Urinary bladder (tissue), 4 donors: ENCODE measurements around the gene XBP1. TPM values are rescaled to one million over a fixed set of nuclear protein-coding genes. Genes with fewer than 3 reads are reported as not detected.
"Not testable (repeated sequence)": the region's sequence is repeated elsewhere in the genome, so short reads cannot be mapped to it uniquely, and the experiment has no call there.

ENCODE experiments used
- DNase-seq: peaks from one replicate; pipeline ENCODE4 v3.0.0-alpha.2; 2015; ENCODE audit errors: extremely low spot score
- H3K27ac ChIP-seq: one replicate; pipeline ENCODE4 v1.5.1; 2013; ENCODE audit warnings: low read depth, mild to moderate bottlenecking, moderate library complexity
- H3K36me3 ChIP-seq: one replicate; pipeline ENCODE4 v1.6.1; 2013; ENCODE audit warnings: mild to moderate bottlenecking, moderate library complexity; ENCODE audit not compliant: insufficient read depth
- H3K4me1 ChIP-seq: one replicate; pipeline ENCODE4 v1.6.1; 2013; ENCODE audit warnings: mild to moderate bottlenecking, moderate library complexity; ENCODE audit not compliant: insufficient read depth
- H3K4me3 ChIP-seq: one replicate; pipeline ENCODE4 v1.5.1; 2013; ENCODE audit warnings: low read depth, low read length
- WGBS: extraction: QIAGEN DNeasy Blood & Tissue Kit; methylation state at CpG from one replicate; pipeline ENCODE4 v1.1.7; 2013; 5-methylcytosine and 5-hydroxymethylcytosine counted together
- polyA plus RNA-seq: library from polyadenylated mRNA; stranded (reverse); fragments of 200-250 nt; gene quantifications from one replicate; pipeline ENCODE4 v1.2.3, GENCODE V29; 2013
- total RNA-seq: library from RNA; depleted of rRNA; stranded (reverse); fragments of >200 nt; gene quantifications from one replicate; pipeline ENCODE4 v1.2.3, GENCODE V29; 2014
- donor health status: healthy with polysubstance abuse.
- donor health status: healthy.

Gene XBP1
- total and polyA plus RNA-seq, 2 donors, result 68.1 to 168 TPM

GRCh38 chr22:28810821-28811491, 10.6 kb upstream of the XBP1 start:
- H3K4me1 ChIP-seq, result no peaks in the 10 kb centered on the region
- no peak for DNase-seq
- 81% methylated on average over 13 of the region's 13 CpGs for WGBS
- no peak overlapping the region for H3K4me3 ChIP-seq
- peaks cover 2% of the 10 kb centered on the region for H3K36me3 ChIP-seq
- H3K27ac ChIP-seq, result peak overlapping the region; percentile 38

- Histone ChIP-seq H3K36me3 (peaks cover 2% of the 10 kb centered on the region), H3K27ac (no peak overlapping the region)
These were observed 8.5 kb upstream of the XBP1 start for GRCh38 chr22:28808716-28809355.

GRCh38 chr22:28805426-28805825, 5.1 kb upstream of the XBP1 start:
- not testable (repeated sequence) for DNase-seq, H3K4me3 ChIP-seq, H3K36me3 ChIP-seq, H3K4me1 ChIP-seq, H3K27ac ChIP-seq
- WGBS, result 90% methylated on average over 5 of the region's 5 CpGs

More at GRCh38 chr22:28808716-28809355, 8.5 kb upstream of the XBP1 start:
- no peak for DNase-seq
- Histone ChIP-seq H3K4me1 (no peaks in the 10 kb centered on the region), H3K4me3 (no peak overlapping the region)

- Histone ChIP-seq H3K4me3 (no peak overlapping the region), H3K4me1 (no peaks in the 10 kb centered on the region), H3K27ac (no peak overlapping the region), H3K36me3 (no peaks in the 10 kb centered on the region)
- WGBS, result 81% methylated on average over 7 of the region's 7 CpGs
- no peak for DNase-seq
These were observed 2.3 kb upstream of the XBP1 start for GRCh38 chr22:28802595-28803123.

GRCh38 chr22:28801845-28802594, 1.7 kb upstream of the XBP1 start:
- 59% methylated on average over 14 of the region's 14 CpGs for WGBS
- no peak overlapping the region for H3K4me3 ChIP-seq
- no peak for DNase-seq
- H3K27ac ChIP-seq, result no peak overlapping the region
- no peaks in the 10 kb centered on the region for H3K4me1 ChIP-seq
- H3K36me3 ChIP-seq, result peaks cover 2% of the 10 kb centered on the region

- Histone ChIP-seq H3K4me1 (no peaks in the 10 kb centered on the region), H3K36me3 (peaks cover 4% of the 10 kb centered on the region), H3K27ac (peak overlapping the region; percentile 100), H3K4me3 (peak overlapping the region; percentile 92)
- under 1% methylated on average over 31 of the region's 31 CpGs for WGBS
- no peak for DNase-seq
These were observed 612 bp downstream of the XBP1 start for GRCh38 chr22:28799606-28800307.

- DNase-seq, result peak; percentile 40
- peaks cover 4% of the 10 kb centered on the region for H3K36me3 ChIP-seq
- WGBS, result 3% methylated on average over 7 of the region's 7 CpGs
- H3K4me1 ChIP-seq, result no peaks in the 10 kb centered on the region
- H3K4me3 ChIP-seq, result peak overlapping the region; percentile 92
- peak overlapping the region; percentile 100 for H3K27ac ChIP-seq
These were observed 1.4 kb downstream of the XBP1 start for GRCh38 chr22:28798810-28799605.

- H3K4me3 ChIP-seq, result no peak overlapping the region
- 89% methylated on average over 5 of the region's 5 CpGs for WGBS
- no peak overlapping the region for H3K27ac ChIP-seq
- no peak for DNase-seq
- peaks cover 4% of the 10 kb centered on the region for H3K36me3 ChIP-seq
- no peaks in the 10 kb centered on the region for H3K4me1 ChIP-seq
These were observed 4.2 kb downstream of the XBP1 start for GRCh38 chr22:28795932-28796856.

GRCh38 chr22:28795071-28795693, 5.2 kb downstream of the XBP1 start:
- WGBS, result 82% methylated on average over 6 of the region's 6 CpGs
- Histone ChIP-seq H3K4me1 (no peaks in the 10 kb centered on the region), H3K4me3 (no peak overlapping the region), H3K36me3 (peaks cover 4% of the 10 kb centered on the region), H3K27ac (no peak overlapping the region)
- DNase-seq, result no peak

- Histone ChIP-seq H3K4me1 (no peaks in the 10 kb centered on the region), H3K36me3 (peaks cover 4% of the 10 kb centered on the region), H3K4me3 (no peak overlapping the region), H3K27ac (no peak overlapping the region)
- 63% methylated on average over 4 of the region's 4 CpGs for WGBS
- DNase-seq, result no peak
These were observed 6.3 kb downstream of the XBP1 start for GRCh38 chr22:28793976-28794584.

GRCh38 chr22:28792491-28793383, 7.6 kb downstream of the XBP1 start:
- 88% methylated on average over 15 of the region's 15 CpGs for WGBS
- no peak overlapping the region for H3K27ac ChIP-seq
- no peaks in the 10 kb centered on the region for H3K4me1 ChIP-seq
- no peak overlapping the region for H3K4me3 ChIP-seq
- peaks cover 7% of the 10 kb centered on the region for H3K36me3 ChIP-seq
- no peak for DNase-seq
